GM13977 (cell line): Measurements from ENCODE around the gene PAK5.

Source experiments
- DNase-seq: peaks from one replicate; pipeline ENCODE4 v3.0.0; 2012; ENCODE audit warnings: low spot score
- CTCF ChIP-seq: IDR thresholded peaks from 2 replicates; pipeline ENCODE4 v1.5.1; 2012; ENCODE audit warnings: mild to moderate bottlenecking, control low read depth; ENCODE audit not compliant: insufficient read depth; ENCODE audit errors: extremely low read depth, missing control alignments
- in situ Hi-C: fragments of 300-500 bp; cut with MboI; formaldehyde crosslinking; loops from one replicate; pipeline ENCODE4 v1.12.0; 2022; ENCODE audit warnings: low sequenced_read_pairs, low pct_unique_long_range_greater_than_20kb, mixed read lengths, inconsistent platforms; ENCODE audit not compliant: unreplicated experiment

Gene PAK5

DNA sequence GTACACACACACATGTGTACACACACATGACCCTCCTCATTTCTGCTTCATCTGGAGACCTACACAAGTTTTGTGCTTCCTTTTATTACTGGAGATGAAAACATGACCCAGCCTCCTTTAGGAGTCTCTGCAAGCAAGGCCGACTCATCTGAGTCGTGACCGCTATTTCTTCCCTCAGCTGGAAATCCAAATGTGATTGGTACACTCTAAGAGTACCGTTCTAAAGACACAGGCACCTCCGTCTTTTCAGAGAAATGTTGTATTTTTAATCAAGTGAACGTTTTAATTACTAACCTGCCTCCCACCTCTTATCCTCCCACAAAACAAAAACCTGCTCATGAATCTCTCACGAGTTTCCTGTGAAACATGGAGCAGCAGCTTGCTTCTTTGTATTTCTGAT, 261.5 kb downstream of the PAK5 start:
- in situ Hi-C loops: no loop called here
- no peak for TF ChIP-seq CTCF
- no peak for DNase-seq

- no peak for TF ChIP-seq CTCF
- in situ Hi-C loops: no loop called here
These were observed 262.2 kb downstream of the PAK5 start for GRCh38 chr20:9576695-9577094.

DNA sequence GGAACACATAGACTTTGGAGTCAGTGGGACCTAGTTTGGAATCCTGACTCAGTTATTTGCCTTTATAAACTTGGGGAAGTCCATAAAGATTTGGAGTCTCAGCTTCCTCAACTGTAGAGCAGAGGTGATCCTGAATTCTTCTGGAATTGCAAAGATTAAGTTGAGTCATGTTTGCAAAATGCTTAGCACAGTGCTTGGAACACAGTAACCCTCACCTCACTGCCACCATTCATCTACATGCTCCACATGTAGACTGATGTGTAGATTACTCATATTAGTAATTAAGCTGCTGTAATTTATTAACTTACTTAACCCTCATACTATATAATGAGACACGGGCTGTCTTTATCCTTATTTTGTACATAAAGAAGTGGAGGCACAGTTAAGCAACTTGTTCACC, 263.0 kb downstream of the PAK5 start:
- in situ Hi-C loops: no loop called here
- TF ChIP-seq CTCF: no peak
- no peak for DNase-seq

More at GRCh38 chr20:9576695-9577094, 262.2 kb downstream of the PAK5 start:
- no peak for DNase-seq

DNA sequence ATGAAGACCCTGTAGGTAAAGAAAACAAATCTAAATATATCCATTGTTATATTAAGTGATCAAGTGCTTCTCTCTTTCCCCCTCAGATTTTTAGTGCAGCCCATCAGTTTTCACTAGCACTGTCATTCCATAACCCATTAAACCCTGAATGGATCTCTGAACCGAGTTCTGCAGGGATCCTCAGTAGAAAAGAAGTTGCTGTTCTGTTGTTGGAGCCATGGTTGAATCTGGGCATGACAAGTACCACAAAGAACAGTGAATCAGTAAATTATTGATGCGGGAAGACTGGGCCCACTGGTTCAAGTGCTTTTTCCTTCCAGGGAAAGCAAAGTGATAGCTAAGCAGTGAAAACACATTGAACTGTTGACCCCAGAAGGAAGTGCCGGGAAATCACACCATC, 264.1 kb downstream of the PAK5 start:
- DNase-seq: no peak
- TF ChIP-seq CTCF: no peak
- in situ Hi-C loops: no loop called here

GRCh38 chr20:9574181-9574580, 264.7 kb downstream of the PAK5 start:
- DNase-seq: no peak
- TF ChIP-seq CTCF: no peak
- in situ Hi-C loops: no loop called here

GRCh38 chr20:9573335-9574151, 265.3 kb downstream of the PAK5 start:
- DNase-seq: no peak
- in situ Hi-C loops: no loop called here
- no peak for TF ChIP-seq CTCF
